RKO (cell line): ENCODE results near the gene DAAM1.

Source experiments
- DNase-seq: peaks from one replicate; pipeline ENCODE4 v3.0.0-alpha.2; 2016; ENCODE audit warnings: low spot score

Gene DAAM1

GRCh38 chr14:59221568-59221967 is 33.1 kb downstream of the DAAM1 start:
- no peak for DNase-seq

- DNase-seq: no peak
Measured at GRCh38 chr14:59224341-59224740, 35.9 kb downstream of the DAAM1 start.

GRCh38 chr14:59225281-59225680 is 36.8 kb downstream of the DAAM1 start:
- no peak for DNase-seq

DNA sequence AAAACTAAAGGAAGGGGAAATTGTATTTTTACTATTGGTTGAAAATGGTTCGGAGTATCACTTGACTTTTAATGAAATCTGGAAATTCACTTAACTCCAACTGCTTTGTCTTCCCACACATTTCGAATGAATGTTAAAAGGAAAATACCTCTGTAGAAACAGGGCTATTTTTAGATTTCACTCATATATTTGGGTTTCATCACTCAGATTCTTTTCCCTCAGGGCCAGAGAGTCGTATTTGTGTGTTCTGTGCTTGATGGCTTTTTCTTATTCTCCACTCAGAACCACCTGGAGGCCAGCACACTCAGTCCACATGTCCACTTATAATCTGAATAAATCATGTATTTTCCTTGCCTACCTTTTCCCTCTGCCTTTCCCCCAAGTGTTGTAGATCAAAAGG is 40.0 kb downstream of the DAAM1 start:
- no peak for DNase-seq

GRCh38 chr14:59229653-59230406 is 41.4 kb downstream of the DAAM1 start:
- DNase-seq: no peak

DNA sequence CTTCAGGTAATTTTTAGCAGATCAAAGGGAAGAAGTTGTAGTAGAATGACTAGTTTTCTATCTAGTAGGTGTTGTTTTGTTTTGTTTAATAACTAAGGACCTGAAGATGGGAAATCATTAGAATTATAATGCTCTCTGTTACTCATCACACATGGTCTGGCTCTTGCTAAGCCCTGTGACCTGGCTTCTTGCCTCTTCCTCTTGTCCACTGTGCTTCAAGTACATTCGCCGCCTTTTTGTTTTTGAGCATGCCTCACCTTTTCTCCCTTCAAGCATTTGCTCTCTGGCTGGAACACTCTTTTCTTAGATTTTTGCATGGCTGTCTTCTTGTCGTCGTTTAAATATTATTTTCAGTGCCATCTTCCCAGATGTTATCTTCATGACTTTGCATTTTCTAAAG is 47.7 kb downstream of the DAAM1 start:
- DNase-seq: no peak

DNA sequence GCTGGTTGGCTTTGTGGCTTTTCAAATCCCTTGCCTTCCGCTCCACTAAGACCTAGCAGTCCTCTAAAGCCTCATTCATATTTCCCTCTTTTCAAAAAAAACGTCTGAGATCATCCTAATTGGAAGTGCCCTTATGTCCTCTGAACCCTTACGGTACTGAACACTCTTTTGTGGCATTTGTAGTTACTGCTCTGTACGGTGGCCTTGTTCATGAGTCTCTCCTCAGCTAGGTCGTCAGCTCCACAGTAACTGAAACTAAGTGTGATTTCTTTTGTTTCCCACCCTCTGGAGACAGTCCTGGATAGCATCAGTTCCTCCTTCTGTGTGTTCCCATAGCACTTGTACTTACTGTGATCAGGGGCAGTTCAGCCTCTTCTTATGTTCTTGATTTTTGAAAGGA is 49.7 kb downstream of the DAAM1 start:
- DNase-seq: no peak

DNA sequence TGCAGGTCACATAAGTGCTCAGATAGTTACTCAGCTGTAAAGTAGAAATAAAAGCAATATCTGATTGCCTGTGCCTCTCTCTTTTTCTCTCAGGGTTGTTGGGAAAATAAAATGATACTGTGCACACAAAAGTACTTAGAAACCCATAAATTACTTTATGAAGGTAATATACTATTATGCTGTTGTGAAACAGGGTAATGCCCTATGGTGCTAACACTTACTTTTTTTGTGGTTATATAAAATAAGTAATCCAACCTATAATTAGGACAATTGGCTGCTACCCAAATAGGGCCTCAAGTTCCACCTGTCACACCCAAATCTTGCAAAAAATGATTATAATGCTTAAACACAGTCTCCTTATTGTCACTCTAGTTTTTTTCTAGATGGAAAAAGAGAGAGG is 50.6 kb downstream of the DAAM1 start:
- DNase-seq: no peak

- no peak for DNase-seq
Measured at GRCh38 chr14:59240356-59240755, 51.9 kb downstream of the DAAM1 start.

GRCh38 chr14:59241121-59241520 is 52.7 kb downstream of the DAAM1 start:
- DNase-seq: no peak

GRCh38 chr14:59243174-59243573 is 54.7 kb downstream of the DAAM1 start:
- no peak for DNase-seq

DNA sequence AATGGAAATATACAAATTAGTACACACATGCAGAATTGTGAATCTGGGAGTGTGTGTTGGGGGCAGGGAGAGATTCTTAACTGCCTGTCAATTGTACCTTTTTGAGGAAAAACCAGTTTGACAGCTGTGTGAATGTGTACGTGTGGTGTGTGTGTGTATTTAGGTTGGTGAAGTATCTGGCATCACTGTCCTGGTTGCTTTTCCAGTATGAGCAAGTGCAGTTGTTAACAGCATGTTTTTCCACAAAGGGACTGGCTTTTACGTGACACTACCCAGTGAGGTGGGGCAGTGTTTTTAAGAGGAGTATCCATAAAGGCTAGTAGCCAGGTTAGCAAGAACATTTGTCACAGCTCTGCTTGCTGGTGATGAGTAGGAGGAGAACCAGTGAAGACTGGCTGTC is 56.1 kb downstream of the DAAM1 start:
- DNase-seq: no peak

DNA sequence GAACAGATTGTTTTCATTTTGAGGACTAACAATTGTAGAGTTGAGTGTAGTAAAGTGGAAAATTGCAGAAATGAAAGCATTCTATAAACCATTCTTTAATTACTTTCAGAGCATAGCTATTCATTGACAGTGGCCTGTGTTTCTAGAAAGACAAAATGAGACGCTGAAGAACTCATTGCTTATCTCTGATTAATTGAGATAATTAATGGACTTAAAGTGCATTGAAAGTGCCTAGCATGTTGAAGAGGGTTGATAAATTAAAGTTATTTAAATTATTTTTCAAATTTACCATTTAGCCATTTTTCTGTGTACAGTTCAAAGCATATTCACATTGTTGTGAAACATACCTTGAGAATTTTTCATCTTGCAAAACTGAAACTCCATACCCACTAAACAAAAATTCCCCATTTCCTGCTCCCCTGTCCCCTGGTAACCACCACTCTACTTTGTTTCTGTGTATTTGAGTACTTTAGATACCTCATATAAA is 57.4 kb downstream of the DAAM1 start:
- DNase-seq: no peak

GRCh38 chr14:59246566-59246965 is 58.1 kb downstream of the DAAM1 start:
- peak; percentile 67 for DNase-seq

DNA sequence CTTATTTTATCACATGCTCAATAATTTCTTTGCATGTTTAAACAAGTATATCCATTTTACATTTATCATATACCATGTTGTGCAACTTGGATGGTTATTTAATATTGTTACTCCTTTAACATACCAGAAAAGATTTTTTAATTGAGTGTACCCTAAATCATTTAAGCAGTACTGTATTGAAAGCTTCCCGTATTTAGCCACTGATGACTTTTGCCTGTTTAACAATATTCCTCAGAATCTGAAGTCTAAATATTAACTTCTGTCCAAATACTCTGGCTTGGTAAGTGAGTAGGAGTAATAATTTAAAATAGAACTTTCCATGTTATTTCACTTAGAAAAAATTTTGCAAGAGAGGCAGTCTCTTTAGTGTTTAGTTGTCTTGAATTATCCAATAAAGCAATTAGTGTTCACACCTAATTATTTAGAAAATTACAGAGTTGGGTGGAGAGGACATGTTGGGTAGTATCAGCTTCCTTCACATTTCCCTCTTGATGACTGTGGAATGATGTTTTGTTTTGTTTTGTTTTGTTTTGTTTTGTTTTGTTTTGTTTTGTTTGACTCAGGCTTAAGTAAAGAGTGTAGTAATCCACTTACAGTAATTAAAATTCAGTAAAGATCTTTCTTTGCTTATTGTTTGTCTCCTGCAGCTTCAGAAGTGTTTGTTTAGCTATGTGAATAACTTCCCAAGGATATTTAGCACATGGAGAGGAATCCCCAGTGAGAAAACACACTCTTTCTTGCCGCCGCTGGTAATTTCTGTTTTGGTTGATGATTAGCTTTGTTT is 59.5 kb downstream of the DAAM1 start:
- DNase-seq: no peak

DNA sequence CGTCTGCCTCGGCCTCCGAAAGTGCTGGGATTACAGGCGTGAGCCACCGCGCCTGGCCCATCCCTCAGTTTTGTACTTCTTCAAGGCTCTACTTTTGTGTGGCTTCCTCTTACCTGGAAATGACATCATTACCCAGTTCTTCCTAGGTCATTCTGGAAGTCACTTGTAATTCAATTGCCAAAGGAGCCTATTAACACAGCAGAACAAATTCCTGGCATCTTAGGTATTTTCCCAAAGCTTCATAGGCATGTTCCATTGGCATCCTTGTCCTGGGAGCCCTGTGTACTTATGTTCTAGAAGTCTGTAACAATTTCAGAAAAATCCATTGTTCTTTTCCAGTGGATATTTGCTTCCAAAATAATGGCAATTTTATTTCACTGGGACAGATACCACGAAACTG is 60.6 kb downstream of the DAAM1 start:
- DNase-seq: no peak

DNA sequence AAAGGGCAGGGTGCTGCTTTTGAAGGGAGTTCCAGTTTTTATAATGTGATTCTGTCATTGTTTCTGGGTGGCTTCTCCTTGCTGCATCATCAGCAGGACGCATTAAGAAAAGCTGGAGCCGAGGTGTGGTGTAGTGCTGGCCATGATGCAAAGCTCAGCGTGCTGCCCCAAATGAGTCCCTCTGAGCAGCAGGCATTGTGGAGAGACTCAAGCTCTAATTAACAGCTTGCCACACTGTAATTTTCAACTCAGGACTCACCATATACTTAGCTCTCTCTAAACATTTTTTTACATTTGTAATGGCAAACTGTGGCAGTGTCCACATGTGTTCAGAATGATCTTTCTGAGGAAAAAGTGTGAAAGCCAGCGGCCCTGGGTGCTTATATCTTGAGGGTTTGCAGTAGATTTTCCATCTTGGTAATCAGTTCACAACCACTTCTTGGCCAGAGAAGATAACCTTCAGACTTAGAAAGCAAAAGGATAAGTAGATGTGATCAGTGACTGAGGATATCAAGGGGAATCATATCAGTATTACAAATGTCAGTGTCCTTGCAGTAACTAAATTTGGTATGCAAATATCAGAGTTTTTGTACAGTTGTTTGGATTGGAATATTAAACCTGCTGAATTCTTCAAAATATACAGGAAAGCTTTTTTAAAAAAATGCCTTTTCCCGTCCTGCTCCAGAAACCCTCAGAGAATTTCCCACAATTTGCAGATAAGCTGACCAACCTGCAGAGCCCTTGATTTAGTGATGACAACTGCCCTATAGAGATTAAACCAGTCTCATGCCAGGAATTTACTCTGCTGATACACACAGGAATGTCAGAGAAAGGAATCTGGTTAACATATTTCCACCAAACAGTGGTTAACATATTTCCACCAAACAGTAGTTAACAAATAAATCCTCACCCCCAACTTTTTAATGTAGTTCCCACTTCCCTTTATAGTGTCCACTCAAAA is 63.6 kb downstream of the DAAM1 start:
- no peak for DNase-seq

DNA sequence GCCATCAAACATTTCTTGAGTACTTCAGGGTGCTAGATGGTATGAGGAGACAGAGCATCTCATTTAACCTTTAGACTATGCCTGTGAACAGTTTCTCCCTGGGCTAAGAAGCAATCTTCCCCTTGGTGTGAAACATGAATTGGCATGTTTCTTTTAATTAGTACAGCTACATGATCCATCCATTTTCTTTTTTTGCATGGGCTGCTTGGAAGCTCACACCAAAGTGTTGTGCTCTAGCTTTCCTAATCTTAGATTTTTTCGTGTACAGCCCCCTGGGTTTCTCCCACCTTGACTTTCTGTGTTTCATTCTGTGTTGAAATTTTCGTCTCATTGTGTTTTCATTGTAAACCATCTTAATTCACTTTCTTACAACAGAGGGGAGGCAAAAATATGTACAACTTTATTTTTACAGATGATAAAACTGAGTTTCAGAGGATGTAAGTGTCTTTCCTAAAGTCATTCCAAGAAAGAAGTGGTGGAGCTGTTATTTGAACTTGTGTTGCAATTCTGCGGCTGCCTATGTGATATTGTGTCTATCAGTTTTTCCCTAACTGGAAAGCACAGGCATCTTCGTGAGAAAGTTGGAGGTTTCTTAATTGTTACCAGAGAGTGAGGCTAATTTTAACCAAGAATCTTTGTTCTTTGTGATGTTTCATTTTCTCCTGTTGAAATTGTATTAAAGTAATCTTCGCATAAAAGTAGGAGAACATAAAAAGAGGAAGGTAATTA is 64.5 kb downstream of the DAAM1 start:
- no peak for DNase-seq

DNA sequence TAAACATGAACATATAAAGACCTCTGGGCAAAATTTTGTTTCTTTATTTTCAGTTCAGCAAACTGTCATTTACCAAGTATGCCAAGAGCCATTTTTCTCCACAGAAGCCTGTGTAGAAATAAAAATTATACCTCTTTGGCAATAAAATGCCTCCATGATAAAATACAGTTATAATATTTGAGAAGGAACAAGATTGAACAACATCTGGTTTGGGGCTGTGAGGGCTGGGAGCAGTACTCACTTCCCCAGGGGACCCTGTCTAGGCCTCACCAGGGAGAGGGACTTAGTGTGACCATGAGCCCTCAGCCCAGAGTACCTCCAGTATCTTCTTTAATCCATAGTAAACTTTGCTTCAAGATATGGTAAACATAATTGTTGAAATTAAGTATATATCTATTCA is 65.1 kb downstream of the DAAM1 start:
- no peak for DNase-seq

DNA sequence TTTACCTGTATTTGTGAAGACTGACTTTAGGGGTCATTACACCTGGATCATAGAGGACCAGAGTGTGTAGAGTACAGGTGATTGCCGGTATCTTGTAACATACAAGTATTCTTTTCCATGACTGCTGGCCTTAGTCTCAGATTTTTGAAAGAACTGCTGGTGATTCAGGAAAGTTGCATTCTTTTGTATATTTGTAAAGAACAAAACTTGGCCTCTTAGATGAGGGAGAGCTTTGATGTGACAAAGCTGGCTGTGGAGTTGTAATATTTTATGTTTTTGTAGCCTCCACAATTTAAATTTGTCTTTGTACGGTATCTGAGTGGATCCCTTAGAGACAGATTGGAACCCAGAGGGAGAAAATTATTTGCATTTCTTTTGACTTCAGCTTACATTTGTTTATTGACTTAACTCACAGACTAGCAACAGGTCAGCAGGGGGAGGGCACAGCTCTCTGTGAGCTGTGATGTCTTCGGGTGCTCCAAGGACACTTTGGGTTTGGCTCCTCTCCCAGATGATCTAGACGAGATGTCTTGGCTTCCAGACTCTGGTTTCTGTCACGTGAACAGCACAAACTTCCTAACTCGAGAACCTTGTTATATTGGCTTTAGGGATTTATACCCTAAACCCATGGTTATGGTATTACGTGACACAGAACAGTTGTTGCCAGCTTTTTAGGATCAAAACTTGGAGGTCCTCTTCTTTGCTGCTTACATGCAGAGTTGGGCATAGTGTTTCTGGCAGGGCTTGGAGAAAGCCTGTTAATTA is 65.9 kb downstream of the DAAM1 start:
- no peak for DNase-seq
